HEK293 (cell line): ENCODE results near the gene SAFB.

ENCODE experiments used
- CTCF ChIA-PET: fragments of 350-600 bp; formaldehyde crosslinking; extraction: SDS; loops from one replicate; lab custom pipeline; 2021; ENCODE audit warnings: antibody characterized with exemption; lab: Yijun Ruan, JAX
- POLR2A ChIA-PET: fragments of 300-600 bp; formaldehyde crosslinking; extraction: SDS; loops from one replicate; lab custom pipeline; 2020; ENCODE audit warnings: antibody characterized with exemption, inconsistent platforms; lab: Yijun Ruan, JAX
- H3K27ac ChIP-seq: fragments of 200-500 bp; sonication (Bioruptor generic); 2 replicates; pipeline ENCODE4 v1.5.1; 2014; ENCODE audit warnings: low read depth, low read length, control low read depth, inconsistent platforms; ENCODE audit errors: extremely low read depth
- H3K36me3 ChIP-seq, 2 experiments: fragments of 200-500 bp in 1 of 2; sonication (Bioruptor generic) in 1 of 2; 1 replicate in 1 of 2; 2 replicates in 1 of 2; pipeline ENCODE4 v1.5.1; 2014 to 2017; ENCODE audit warnings: inconsistent platforms in 2 of 2, low read length in 2 of 2; ENCODE audit not compliant: control insufficient read depth in 2 of 2, insufficient read depth in 1 of 2
- H3K4me1 ChIP-seq: fragments of 200-500 bp; sonication (Bioruptor generic); 2 replicates; pipeline ENCODE4 v1.5.1; 2014; ENCODE audit warnings: mild to moderate bottlenecking, low read length, inconsistent platforms; ENCODE audit not compliant: control insufficient read depth, insufficient read depth
- H3K4me3 ChIP-seq: 2 replicates; pipeline ENCODE4 v1.5.1; 2011; ENCODE audit warnings: low read depth, mild to moderate bottlenecking, control low read depth, low read length, moderate library complexity
- H3K9me3 ChIP-seq: fragments of 200-500 bp; sonication (Bioruptor generic); 2 replicates; pipeline ENCODE4 v1.5.1; 2014; ENCODE audit warnings: low read depth, low read length, inconsistent platforms; ENCODE audit not compliant: control insufficient read depth, insufficient read depth
- AEBP2 ChIP-seq: fragments of 450-650 bp; formaldehyde crosslinking; IDR thresholded peaks from 2 replicates; pipeline ENCODE4 v1.5.1; 2016; ENCODE audit warnings: missing biosample characterization, missing genetic modification characterization, borderline replicate concordance
- CTCF ChIP-seq: fragments of 450-650 bp; formaldehyde crosslinking; IDR thresholded peaks from 2 replicates; pipeline ENCODE4 v1.5.1; 2016; ENCODE audit warnings: missing biosample characterization, missing genetic modification characterization
- GLI4 ChIP-seq: fragments of 450-650 bp; formaldehyde crosslinking; IDR thresholded peaks from 2 replicates; pipeline ENCODE4 v1.5.1; 2016; ENCODE audit warnings: missing biosample characterization, missing genetic modification characterization
- SCRT1 ChIP-seq: fragments of 450-650 bp; formaldehyde crosslinking; IDR thresholded peaks from 2 replicates; pipeline ENCODE4 v1.5.1; 2016; ENCODE audit warnings: missing biosample characterization, missing genetic modification characterization, borderline replicate concordance
- SP7 ChIP-seq: fragments of 450-650 bp; formaldehyde crosslinking; IDR thresholded peaks from 2 replicates; pipeline ENCODE4 v1.5.1; 2016; ENCODE audit warnings: missing biosample characterization, missing genetic modification characterization
- TSHZ1 ChIP-seq: fragments of 450-650 bp; formaldehyde crosslinking; IDR thresholded peaks from 2 replicates; pipeline ENCODE4 v1.5.1; 2016; ENCODE audit warnings: missing biosample characterization, missing genetic modification characterization, borderline replicate concordance
- ZBTB1 ChIP-seq: fragments of 450-650 bp; formaldehyde crosslinking; IDR thresholded peaks from 2 replicates; pipeline ENCODE4 v1.5.1; 2016; ENCODE audit warnings: missing biosample characterization, missing genetic modification characterization
- ZBTB21 ChIP-seq: fragments of 450-650 bp; formaldehyde crosslinking; IDR thresholded peaks from 2 replicates; pipeline ENCODE4 v1.5.1; 2017; ENCODE audit warnings: missing biosample characterization, missing genetic modification characterization
- ZBTB8A ChIP-seq: fragments of 450-650 bp; formaldehyde crosslinking; IDR thresholded peaks from 2 replicates; pipeline ENCODE4 v1.5.1; 2016; ENCODE audit warnings: missing biosample characterization, missing genetic modification characterization
- ZNF114 ChIP-seq: fragments of 450-650 bp; formaldehyde crosslinking; IDR thresholded peaks from 2 replicates; pipeline ENCODE4 v1.5.0; 2017; ENCODE audit warnings: missing biosample characterization, missing genetic modification characterization
- ZNF148 ChIP-seq: fragments of 450-650 bp; formaldehyde crosslinking; IDR thresholded peaks from 2 replicates; pipeline ENCODE4 v1.5.0; 2017; ENCODE audit warnings: missing biosample characterization, missing genetic modification characterization, borderline replicate concordance
- ZNF16 ChIP-seq: fragments of 450-650 bp; formaldehyde crosslinking; IDR thresholded peaks from 2 replicates; pipeline ENCODE4 v1.5.1; 2016; ENCODE audit warnings: low read depth, missing biosample characterization, missing genetic modification characterization
- ZNF24 ChIP-seq: fragments of 450-650 bp; formaldehyde crosslinking; IDR thresholded peaks from 2 replicates; pipeline ENCODE4 v1.5.1; 2016; ENCODE audit warnings: missing biosample characterization, missing genetic modification characterization
- ZNF292 ChIP-seq: fragments of 450-650 bp; formaldehyde crosslinking; IDR thresholded peaks from 2 replicates; pipeline ENCODE4 v1.5.1; 2016; ENCODE audit warnings: low read depth, missing biosample characterization, missing genetic modification characterization, borderline replicate concordance
- ZNF426 ChIP-seq: fragments of 450-650 bp; formaldehyde crosslinking; IDR thresholded peaks from 2 replicates; pipeline ENCODE4 v1.5.1; 2017; ENCODE audit warnings: missing biosample characterization, missing genetic modification characterization, mild to moderate bottlenecking, inconsistent platforms, moderate library complexity
- ZNF449 ChIP-seq: fragments of 450-650 bp; formaldehyde crosslinking; IDR thresholded peaks from 2 replicates; pipeline ENCODE4 v1.5.1; 2017; ENCODE audit warnings: missing biosample characterization, mild to moderate bottlenecking, missing genetic modification characterization, moderate library complexity
- ZNF626 ChIP-seq: fragments of 450-650 bp; sonication (Bioruptor Pico); formaldehyde crosslinking; IDR thresholded peaks from 2 replicates; pipeline ENCODE4 v1.5.1; 2018; ENCODE audit warnings: missing biosample characterization, missing genetic modification characterization, inconsistent platforms
- ZNF645 ChIP-seq: fragments of 450-650 bp; formaldehyde crosslinking; IDR thresholded peaks from 2 replicates; pipeline ENCODE4; 2016; ENCODE audit warnings: missing biosample characterization, missing genetic modification characterization
- ZNF692 ChIP-seq: fragments of 450-650 bp; formaldehyde crosslinking; IDR thresholded peaks from 2 replicates; pipeline ENCODE4 v1.5.1; 2016; ENCODE audit warnings: missing biosample characterization, missing genetic modification characterization
- ZNF76 ChIP-seq: fragments of 450-650 bp; formaldehyde crosslinking; IDR thresholded peaks from 2 replicates; pipeline ENCODE4; 2016; ENCODE audit warnings: low read depth, missing biosample characterization, missing genetic modification characterization, borderline replicate concordance
- ZNF776 ChIP-seq: fragments of 450-650 bp; formaldehyde crosslinking; IDR thresholded peaks from 2 replicates; pipeline ENCODE4 v1.5.0; 2017; ENCODE audit warnings: missing biosample characterization, missing genetic modification characterization, borderline replicate concordance
- ZSCAN30 ChIP-seq: fragments of 450-650 bp; IDR thresholded peaks from 2 replicates; pipeline ENCODE4 v1.5.1; 2018; ENCODE audit warnings: missing biosample characterization, mild to moderate bottlenecking, missing genetic modification characterization, moderate library complexity

Gene SAFB

GRCh38 chr19:5677580-5677979 is 54.7 kb downstream of the SAFB start (continued):
- no peak for TF ChIP-seq ZNF449 (tag by site-specific recombination)
- TF ChIP-seq ZNF76 (tag by site-specific recombination): no peak
- TF ChIP-seq ZNF16: no peak
- no peak for TF ChIP-seq AEBP2 (tag by site-specific recombination)

- peaks cover 0 to 6% of the 10 kb centered on the region in 2 experiments; a peak in 2 of 3 replicates for H3K36me3 ChIP-seq
- ChIA-PET CTCF (interaction anchor here (1.0 kb wide), 1 partner anchor 15 kb away, joined by 3 read pairs; no protein-coding TSS in a partner anchor), POLR2A (interaction anchor here (2.8 to 4.1 kb wide), 2 partner anchors 11 to 56 kb away, joined by 12 to 24 read pairs; partner anchors contain the start of genes RPL36, SAFB and SAFB2)
- H3K27ac ChIP-seq: no peak overlapping the region
- no peak overlapping the region for H3K4me3 ChIP-seq
- H3K4me1 ChIP-seq: no peaks in the 10 kb centered on the region
- no peaks in the 10 kb centered on the region for H3K9me3 ChIP-seq
- TF ChIP-seq CTCF (tag by site-specific recombination) (no peak), SCRT1 (tag by site-specific recombination) (no peak), GLI4 (tag by site-specific recombination) (no peak), ZNF645 (tag by site-specific recombination) (no peak), ZNF148 (tag by site-specific recombination) (no peak), ZSCAN30 (no peak), ZNF692 (tag by site-specific recombination) (no peak), ZBTB8A (tag by site-specific recombination) (no peak), ZNF626 (no peak), ZNF776 (tag by site-specific recombination) (no peak), SP7 (tag by site-specific recombination) (no peak), ZBTB21 (tag by site-specific recombination) (no peak), ZNF24 (tag by site-specific recombination) (no peak), ZNF114 (tag by site-specific recombination) (no peak), ZBTB1 (tag by site-specific recombination) (no peak), TSHZ1 (tag by site-specific recombination) (no peak), ZNF426 (tag by site-specific recombination) (no peak), ZNF292 (tag by site-specific recombination) (no peak)
These were observed 55.3 kb downstream of the SAFB start for GRCh38 chr19:5678071-5678718.
